Upper lobe of right lung (tissue), 1 donor: Measurements from ENCODE around the gene ATP13A4. TPM values are rescaled to one million over a fixed set of nuclear protein-coding genes. Genes with fewer than 3 reads are reported as not detected.

Source experiments
- ATAC-seq: fragments of 200-7000 bp; cut with Tn5 transposase; one replicate; pipeline ENCODE4 v1.9.1; 2020; ENCODE audit warnings: mild to moderate bottlenecking, moderate library complexity
- DNase-seq: peaks from one replicate; pipeline ENCODE4 v3.0.0-alpha.2; 2020
- H3K27ac ChIP-seq: fragments of 200-600 bp; one replicate; pipeline ENCODE4 v1.8.0; 2022
- H3K27me3 ChIP-seq: fragments of 200-600 bp; one replicate; pipeline ENCODE4 v1.8.0; 2022; ENCODE audit warnings: mild to moderate bottlenecking
- H3K36me3 ChIP-seq: fragments of 200-600 bp; one replicate; pipeline ENCODE4 v1.8.0; 2022
- H3K4me1 ChIP-seq: fragments of 200-600 bp; one replicate; pipeline ENCODE4 v1.8.0; 2022
- H3K4me3 ChIP-seq: fragments of 200-600 bp; one replicate; pipeline ENCODE4 v1.8.0; 2022; ENCODE audit warnings: mild to moderate bottlenecking
- H3K9me3 ChIP-seq: fragments of 200-600 bp; one replicate; pipeline ENCODE4 v1.8.0; 2022
- intact Hi-C: fragments of 100-400 bp; cut with DNase I; formaldehyde crosslinking; loops from one replicate; pipeline ENCODE4 v1.11.0; 2022
- total RNA-seq: library from RNA; stranded (reverse); fragmentation: NEBNext Ultra II Directional; extraction: Animal tissue kit (Norgen Biotek cat#: 25700); gene quantifications from one replicate; pipeline ENCODE4 v1.2.1, GENCODE V29; 2021
- TF ChIP-seq, protein P1 (sequence below): fragments of 200-600 bp; IDR thresholded peaks from one replicate; pipeline ENCODE4 v1.8.0; 2022; ENCODE audit warnings: antibody characterized with exemption
- donor health status: DM: no; HTN: yes; CAD: no; lungs with severe emphysema.

The ATP13A4 gene
- total RNA-seq, 1 donor from 2014 or later: 248 TPM

- no peaks in the 10 kb centered on the region for H3K4me1 ChIP-seq
- peaks cover 27% of the 10 kb centered on the region for H3K36me3 ChIP-seq
- ATAC-seq: no peak
- intact Hi-C loops: no loop called here
- TF ChIP-seq, protein P1, sequence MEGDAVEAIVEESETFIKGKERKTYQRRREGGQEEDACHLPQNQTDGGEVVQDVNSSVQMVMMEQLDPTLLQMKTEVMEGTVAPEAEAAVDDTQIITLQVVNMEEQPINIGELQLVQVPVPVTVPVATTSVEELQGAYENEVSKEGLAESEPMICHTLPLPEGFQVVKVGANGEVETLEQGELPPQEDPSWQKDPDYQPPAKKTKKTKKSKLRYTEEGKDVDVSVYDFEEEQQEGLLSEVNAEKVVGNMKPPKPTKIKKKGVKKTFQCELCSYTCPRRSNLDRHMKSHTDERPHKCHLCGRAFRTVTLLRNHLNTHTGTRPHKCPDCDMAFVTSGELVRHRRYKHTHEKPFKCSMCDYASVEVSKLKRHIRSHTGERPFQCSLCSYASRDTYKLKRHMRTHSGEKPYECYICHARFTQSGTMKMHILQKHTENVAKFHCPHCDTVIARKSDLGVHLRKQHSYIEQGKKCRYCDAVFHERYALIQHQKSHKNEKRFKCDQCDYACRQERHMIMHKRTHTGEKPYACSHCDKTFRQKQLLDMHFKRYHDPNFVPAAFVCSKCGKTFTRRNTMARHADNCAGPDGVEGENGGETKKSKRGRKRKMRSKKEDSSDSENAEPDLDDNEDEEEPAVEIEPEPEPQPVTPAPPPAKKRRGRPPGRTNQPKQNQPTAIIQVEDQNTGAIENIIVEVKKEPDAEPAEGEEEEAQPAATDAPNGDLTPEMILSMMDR: no peak
- no peak overlapping the region for H3K27ac ChIP-seq
- no peak for DNase-seq
- no peaks in the 10 kb centered on the region for H3K27me3 ChIP-seq
- no peak overlapping the region for H3K4me3 ChIP-seq
- no peaks in the 10 kb centered on the region for H3K9me3 ChIP-seq
Observed at GRCh38 chr3:193416629-193417028, 138.1 kb downstream of the ATP13A4 start.

DNA sequence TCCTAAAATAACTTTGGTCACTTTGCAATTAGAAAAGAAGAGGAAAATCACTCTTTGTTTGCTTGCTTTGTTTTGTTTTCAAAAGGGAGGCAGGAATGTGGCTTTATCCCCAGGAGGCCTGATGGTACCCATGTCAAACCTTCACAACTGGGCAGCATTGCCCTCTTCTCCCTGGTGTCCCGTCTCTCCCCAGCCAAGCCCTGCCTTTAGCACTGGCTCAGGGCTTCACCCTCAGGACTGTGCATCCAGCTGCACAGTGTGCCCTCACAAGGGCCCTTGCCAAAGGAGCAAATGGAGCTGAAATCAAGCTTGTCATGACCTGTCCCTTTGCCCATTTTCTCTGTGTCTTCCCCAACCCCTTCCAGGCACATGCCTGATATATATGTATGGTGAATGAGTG lies 147.0 kb downstream of the ATP13A4 start:
- no peaks in the 10 kb centered on the region for H3K27me3 ChIP-seq
- DNase-seq (no peak), ATAC-seq (no peak)
- TF ChIP-seq, protein P1: no peak
- no peak overlapping the region for H3K4me3 ChIP-seq
- intact Hi-C loops: no loop called here
- H3K4me1 ChIP-seq: no peaks in the 10 kb centered on the region
- H3K9me3 ChIP-seq: no peaks in the 10 kb centered on the region
- H3K27ac ChIP-seq: no peak overlapping the region
- peaks cover 18% of the 10 kb centered on the region for H3K36me3 ChIP-seq

DNA sequence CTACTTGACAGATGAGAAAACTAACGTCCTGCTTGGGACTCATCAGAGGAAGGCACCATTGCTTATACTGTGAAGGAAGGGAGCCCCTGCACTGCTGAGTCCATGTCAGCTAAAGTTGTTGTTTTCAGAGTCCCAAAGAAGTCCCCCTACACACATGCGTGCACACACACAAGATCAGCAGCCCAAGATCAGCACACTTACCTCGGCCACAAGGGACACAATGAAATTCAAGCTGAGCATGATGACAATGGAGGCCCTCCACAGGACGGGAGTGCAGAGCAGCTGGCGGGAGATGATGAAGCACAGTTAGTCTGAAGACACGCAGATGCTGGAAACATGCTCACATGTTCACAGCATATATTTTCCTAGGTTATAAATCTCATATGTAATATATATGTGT lies 147.6 kb downstream of the ATP13A4 start:
- DNase-seq (no peak), ATAC-seq (peak; percentile 21)
- peaks cover 18% of the 10 kb centered on the region for H3K36me3 ChIP-seq
- H3K4me1 ChIP-seq: no peaks in the 10 kb centered on the region
- H3K27ac ChIP-seq: no peak overlapping the region
- TF ChIP-seq, protein P1: no peak
- intact Hi-C loops: no loop called here
- H3K4me3 ChIP-seq: no peak overlapping the region
- no peaks in the 10 kb centered on the region for H3K9me3 ChIP-seq
- H3K27me3 ChIP-seq: no peaks in the 10 kb centered on the region

- Histone ChIP-seq H3K27me3 (no peaks in the 10 kb centered on the region), H3K4me3 (no peak overlapping the region), H3K9me3 (no peaks in the 10 kb centered on the region), H3K4me1 (no peaks in the 10 kb centered on the region), H3K27ac (no peak overlapping the region), H3K36me3 (peaks cover 18% of the 10 kb centered on the region)
- ATAC-seq: no peak
- no peak for DNase-seq
- intact Hi-C loops: no loop called here
- TF ChIP-seq, protein P1: no peak
Observed at GRCh38 chr3:193403307-193403706, 151.4 kb downstream of the ATP13A4 start.

GRCh38 chr3:193400304-193400703 lies 154.4 kb downstream of the ATP13A4 start:
- ATAC-seq: peak; percentile 12
- no peak overlapping the region for H3K4me3 ChIP-seq
- no peaks in the 10 kb centered on the region for H3K4me1 ChIP-seq
- DNase-seq: no peak
- H3K27ac ChIP-seq: no peak overlapping the region
- TF ChIP-seq, protein P1: no peak
- H3K9me3 ChIP-seq: no peaks in the 10 kb centered on the region
- H3K27me3 ChIP-seq: no peaks in the 10 kb centered on the region
- H3K36me3 ChIP-seq: no peaks in the 10 kb centered on the region
- intact Hi-C loops: no loop called here
